ENCODE results near the gene EVA1A.

Gene EVA1A, protein sequence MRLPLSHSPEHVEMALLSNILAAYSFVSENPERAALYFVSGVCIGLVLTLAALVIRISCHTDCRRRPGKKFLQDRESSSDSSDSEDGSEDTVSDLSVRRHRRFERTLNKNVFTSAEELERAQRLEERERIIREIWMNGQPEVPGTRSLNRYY

DNA sequence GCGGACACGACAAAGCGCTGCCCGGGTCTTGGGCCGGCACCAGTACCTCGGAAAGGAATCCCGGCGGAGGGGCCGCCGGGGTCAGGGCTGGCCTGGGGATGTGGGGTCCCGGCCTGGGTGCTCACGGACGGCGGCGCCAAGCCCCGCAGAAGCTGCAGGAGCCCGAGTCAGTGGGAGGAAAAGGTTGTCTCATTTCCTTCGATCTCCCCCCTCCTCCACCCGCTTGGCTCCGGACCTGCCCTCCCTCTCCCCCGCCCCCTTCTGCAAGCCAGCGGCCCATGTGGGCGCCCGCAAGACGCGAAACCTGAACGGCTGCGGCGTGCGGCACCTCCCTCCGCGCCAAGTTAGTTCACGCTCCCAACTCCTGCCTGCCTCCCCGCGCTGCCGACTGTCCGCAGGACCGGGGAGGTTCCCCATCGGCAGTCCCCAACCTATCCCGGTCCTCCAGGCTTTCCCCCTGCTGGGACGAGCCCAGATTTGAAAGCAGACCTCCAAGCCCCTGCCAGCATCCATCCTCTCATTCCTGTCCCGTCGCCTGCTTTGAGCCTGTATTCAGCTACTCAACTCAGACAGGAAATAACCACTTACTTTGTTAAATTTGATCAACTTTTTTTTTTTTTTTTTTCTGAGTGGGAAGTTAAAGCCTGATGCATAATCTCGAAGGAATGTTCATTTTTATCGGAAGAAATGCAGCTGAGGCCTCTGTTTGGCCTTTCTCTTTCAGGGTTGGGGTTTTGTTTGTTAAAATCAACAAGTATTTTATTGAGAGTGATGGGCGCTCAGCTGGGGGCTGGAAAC, at the start of gene EVA1A:
EVA1A (minus strand) TSS at position 172 of the 798 bp plus-strand sequence. CDS start 42,799 bp downstream, outside the sequence.
- DNase-seq = peak; percentile 9 to 53

DNA sequence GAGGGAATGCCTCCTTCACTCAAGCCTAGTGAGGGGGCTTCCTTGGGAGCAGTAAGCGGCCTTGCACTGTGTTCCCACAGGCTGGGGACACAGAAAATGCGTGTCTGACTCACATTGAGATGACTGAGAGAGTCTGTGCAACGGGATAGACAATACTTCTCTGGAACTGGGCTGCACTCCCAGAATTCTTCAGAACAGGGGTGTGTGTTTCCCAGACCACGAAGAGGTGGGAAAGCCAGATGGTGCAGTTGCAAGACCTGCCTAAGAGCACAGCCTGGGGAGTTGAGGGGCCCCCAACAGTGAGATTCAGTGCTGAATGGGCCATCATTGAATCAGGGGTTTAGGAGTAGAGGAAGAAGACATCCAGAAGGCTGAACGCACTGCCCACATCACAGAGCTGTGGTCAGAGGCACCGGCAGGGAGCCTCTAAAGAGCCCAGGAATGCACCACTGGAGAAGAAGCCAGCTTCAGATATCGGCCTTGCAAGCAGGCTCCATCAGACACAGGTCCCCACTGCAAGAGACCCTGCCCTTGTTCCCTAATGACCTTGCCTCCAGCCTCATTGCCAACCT, 49.3 kb upstream of the EVA1A start:
- no peak for DNase-seq

DNA sequence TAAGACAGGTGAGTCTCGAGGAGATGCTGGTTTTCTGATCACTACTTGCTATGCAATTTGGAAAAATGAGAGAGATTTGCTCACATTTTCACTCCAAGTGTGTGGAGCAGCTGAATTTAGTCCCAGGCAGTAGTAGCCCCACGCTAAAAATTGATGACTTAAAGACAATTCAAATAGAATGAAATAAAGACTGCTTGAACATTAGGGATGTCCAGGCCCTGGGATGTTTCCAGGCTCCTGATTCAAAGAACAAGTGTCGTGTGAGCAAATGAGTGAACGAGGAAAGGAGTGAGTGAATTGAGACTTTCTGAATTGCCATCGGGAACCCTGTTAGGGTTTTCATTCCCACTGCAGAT, 48.6 kb upstream of the EVA1A start:
- DNase-seq = no peak

DNA sequence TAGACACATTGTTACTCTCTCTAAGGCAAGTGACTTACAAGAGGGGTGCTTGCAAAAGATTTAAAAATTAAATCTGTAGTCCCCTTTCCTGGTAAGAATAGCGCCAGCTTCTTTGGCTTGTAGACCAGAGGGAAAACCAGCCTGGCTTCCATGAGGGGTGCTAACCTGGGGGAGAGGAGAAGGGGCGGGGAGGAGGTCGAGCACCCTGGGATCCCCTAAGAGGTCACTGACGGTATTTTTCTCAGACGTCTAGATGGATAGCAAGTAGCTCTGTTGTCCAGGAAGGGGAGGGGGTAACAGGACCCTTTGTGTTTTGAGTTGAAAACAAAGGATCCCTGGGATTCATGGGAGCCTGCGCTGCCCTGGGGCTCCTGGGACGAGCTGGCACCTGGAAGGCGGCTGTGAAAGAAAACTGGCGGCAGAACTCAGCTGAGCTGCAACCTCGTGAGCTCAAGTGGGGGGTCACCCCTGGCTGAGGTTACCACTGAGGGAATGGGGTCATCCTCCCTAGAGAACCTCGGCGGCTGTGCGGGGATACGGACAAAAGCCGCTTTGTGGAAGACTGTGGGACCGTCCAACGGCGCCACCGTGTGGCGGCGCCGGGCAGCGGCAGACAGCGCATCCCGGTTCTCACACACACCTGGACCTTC, 48.1 kb upstream of the EVA1A start:
- DNase-seq = peak in 1 of 2 experiments; percentile 68

DNA sequence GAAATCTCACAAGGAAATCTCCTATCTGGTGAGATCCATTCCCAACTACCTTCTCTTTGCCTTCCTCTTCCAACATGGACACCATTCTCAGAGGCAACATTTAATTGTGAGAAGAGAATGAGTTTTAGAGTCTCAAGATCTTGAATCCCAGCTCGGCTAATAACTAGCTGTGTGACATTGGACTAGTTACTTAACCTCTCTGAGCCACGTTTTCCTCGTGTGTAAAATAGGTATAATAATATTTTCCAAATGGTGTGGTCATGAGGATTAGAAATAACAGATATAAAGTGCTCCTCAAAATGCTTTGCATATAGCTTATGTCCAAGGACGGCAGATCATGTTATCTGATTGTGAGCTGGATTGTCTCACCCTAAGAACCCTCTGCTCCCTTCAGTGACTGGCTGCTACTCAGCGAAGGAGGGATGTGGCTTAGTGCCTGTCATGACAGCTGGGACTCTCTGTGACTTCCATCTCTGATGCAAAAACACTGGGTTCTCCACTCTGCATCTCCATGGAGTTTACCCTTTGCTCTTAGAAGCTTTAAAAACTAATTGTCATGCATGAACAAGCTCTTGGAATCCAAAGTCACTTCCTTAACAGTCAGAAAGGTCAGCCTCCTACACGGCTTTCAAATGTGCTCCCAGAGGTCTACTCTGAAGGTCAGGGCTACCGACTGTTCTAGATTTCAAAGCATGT, 47.4 kb upstream of the EVA1A start:
- peak in 1 of 2 experiments; percentile 28 for DNase-seq

DNA sequence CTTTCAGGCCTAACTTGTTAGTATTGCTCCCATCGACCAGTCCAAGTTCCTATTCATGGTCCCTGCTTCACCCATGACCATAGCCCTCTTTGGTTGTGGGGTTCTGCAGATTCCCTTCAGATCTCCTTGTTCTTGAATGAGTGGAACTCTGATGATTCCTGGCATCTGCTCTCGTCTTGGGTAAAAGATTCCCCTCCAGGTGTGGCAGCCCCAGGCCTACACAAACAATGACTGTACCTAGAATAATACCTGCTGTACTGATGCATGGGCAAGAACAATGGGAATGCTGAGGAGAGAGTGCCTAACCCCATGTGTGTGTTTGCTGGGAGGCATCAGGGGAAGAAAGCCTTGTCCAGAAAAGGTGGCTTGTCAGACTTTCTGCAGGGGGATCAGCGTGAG, 46.7 kb upstream of the EVA1A start:
- no peak for DNase-seq

DNA sequence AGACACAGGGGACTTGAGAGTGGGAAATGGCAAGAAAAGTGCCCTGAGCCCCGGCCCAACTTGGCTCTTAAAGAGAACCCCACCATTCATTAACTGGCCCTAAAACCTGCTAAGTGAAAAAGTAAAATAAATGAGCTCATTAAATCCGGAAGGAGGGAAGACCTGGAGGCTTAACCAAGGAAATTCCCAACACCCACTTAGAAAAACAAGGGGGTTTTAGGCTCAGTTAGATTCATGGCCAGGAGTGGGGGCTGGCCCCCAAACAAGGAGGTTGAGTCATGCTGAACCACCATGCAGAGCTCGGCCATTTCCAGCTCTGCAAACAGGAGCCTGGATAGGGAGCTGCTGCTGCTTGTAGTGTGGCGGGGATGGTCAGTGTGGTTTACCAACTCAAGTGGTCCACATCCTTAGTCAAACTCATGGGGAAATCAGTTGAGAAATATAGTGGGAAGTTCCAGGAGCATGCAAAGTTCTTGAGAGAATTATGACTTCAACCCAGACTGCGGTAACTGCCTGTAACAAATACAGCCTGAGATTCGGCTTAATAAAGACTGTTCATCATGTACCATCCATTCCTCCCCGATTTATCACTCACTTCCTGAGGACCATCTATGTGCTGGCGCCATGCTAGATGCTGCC, 46.1 kb upstream of the EVA1A start:
- DNase-seq = no peak

DNA sequence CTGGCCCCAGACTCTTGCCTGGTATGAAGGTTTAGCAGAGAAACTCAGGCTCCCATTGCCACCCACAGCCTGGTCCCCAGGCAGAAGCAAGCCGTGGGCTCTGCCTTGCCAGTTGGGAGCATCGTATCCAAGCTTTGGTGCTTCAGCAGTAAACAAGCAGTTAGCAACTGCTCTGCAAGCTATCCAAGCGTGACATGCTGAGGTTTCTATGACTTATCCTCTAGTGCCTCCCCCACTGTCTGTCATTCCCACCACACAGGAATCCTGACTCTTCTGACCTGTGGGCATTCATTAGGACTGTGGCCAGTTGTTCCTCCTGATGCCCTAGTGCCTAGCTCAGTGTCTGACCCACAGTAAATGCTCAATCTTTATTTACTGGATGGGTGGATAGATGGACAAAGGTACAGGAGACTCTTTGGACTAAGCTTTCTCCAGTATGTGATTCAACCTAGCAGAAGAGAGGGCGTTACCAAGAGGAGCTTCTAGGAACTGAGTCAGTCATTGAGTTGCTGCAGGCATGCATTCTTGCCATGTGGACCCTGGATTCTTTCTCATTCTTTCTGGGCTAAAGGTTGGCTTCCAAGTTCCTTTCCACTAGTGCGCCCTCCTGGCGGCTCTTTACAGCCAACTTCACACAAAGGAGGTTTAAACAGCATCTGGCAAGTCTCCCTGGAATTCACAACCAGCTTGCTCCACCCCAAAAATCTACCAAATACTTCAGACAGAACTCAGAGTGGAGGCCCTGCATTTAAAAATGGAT, 45.2 kb upstream of the EVA1A start:
- peak; percentile 47 to 89 for DNase-seq

DNA sequence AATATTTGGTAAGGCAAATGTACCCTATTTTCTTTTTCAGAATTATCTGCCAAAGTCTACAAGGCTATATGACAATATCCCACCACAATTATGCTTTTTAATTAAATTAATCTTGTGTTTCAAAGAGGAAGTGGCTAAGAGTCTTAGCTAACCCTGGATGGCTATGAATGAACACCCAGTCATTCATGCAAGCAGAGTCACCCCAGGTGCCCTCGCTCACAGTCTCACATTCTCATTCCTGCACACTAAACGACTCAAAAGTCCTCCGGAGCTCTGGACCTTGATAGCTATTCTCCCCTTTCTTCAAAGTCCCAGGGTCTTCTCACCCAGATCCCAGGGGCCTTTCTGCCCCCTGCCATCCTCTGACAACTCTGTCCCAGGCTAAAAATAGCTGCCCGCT, 43.7 kb upstream of the EVA1A start:
- DNase-seq = no peak

DNA sequence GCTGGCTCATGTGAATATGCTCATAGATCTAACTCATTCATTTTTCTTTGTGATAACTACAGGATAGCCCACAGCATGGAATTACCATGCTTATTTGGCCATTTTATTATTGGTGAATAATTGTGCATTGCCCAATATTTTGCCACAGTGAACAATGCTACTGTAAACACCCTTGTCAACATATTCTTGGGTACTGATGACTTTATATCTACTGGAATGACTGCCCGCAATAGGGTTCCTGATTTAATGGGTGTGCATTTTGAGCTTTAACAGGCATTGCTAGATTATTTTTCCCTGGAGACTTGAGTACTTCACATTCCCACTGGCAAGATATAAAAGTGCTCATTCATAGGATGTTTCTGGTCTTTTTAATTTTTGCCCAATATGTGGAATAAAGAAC, 42.7 kb upstream of the EVA1A start:
- DNase-seq = no peak

DNA sequence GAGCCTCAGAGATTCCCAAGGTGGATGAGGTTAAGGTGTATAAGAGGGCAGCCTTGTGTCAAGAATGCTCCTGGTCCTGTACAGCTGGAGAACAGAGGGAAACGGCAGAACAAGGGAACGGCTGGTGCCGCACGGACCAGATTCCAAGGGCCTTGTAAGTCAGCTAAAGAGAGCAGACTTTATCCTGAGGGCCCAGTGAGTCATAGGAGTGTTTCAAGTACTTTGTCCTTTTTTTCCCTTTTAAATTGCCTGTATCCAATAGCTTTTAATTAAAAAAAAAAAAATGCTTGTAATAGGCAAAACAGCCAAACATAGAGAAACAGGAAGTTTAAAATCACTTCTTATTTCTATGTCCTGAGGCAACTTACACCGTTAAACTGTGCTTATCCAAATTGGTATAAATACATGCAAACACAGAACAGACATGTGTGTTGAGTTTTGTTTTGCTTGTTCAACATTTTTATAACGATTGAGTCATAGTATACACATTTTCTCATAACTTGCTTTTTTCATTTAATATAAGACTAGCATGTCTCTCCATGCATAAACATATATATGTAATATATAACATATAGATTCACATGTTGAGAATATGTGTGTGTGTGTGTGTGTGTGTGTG, 42.1 kb upstream of the EVA1A start:
- no peak for DNase-seq

DNA sequence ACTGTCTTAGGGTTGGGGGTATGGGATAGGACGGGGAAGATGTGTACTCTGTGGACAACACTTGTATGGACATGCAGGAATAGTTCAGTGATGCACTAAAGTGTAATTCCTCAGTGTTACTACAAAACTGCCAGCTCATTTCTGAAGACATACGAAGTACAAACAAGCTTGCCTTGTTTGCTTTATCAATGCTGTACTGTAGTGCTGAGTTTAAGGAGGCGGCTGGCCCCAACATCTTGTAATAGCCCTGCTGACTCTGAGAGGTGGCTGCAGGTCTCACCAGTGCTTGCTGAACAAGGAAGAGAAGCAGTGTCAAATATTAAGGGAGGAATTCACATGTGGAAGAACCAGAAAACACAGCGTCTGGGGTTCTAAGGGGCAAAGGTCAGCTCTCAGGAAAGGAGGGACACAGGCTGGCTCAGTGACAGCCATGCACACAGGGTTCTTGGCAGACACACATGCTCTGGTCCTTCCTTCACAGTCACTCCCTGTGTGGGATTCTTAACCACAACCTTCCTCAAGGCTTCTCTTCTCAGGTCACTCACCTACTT, 39.8 kb upstream of the EVA1A start:
- no peak for DNase-seq

DNA sequence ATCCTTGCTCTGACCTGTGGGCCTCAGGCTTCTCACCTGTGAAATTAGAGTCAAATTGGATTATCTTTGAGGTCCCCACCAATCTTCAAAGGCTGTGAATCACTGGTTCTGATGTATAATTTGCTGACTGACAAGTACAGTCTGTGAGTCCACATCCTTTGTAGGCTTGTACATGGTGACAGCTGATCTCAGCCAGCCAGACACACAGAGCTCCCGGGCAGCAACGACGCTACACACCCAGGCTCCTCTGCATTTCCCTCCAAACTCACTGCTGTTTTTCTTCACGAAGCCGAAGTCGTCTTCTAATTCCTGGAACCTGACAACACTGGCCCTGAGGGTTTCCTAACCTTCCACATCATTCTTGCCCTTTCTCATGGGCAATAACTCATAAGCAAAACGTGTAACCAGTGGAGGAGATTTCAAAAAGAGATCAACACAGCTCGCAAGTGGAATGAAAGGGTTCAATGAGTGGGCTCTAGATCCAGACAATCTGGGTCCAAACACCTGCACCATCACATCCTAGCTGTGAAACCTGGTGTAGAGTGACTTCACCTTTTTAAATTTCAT, 37.9 kb upstream of the EVA1A start:
- no peak for DNase-seq

DNA sequence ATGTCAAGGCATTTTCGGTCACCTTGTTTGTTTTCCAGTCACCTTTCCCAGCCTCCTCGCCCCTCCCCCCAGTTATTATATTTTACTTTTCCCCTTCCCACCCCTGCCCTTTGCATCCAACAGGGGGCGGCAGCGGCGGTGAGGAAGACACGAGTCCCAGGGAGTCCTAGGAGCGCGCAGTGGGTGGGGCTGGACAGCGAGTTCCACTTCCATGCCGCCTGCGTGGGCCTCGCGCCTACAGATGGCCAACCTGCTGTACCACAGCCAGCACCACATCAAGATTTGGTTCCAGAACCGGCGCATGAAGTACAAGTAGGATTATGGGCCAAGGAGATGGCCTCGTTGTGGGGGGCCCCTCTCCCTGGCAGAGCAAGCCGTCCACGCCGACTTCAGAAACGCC, 37.2 kb upstream of the EVA1A start:
- DNase-seq = no peak

DNA sequence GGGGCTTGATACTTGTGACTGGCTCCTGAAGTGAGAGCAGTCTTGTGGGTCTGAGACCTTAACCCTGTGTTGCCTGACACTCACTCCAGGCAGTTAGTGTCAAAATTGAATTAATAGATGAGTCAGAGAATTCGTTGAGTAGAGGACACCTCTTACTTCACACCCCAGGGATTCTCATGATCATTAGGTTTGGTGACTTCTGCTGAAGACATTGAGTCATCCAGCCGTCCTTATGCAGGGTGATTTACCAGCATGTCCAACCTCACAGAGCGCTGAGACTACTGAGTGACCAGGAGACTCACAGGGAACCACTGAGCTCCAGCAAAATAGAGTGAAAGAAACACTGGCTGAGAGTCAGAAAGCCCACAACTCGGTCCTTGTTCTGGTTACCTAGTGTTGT, 36.0 kb upstream of the EVA1A start:
- DNase-seq = no peak

DNA sequence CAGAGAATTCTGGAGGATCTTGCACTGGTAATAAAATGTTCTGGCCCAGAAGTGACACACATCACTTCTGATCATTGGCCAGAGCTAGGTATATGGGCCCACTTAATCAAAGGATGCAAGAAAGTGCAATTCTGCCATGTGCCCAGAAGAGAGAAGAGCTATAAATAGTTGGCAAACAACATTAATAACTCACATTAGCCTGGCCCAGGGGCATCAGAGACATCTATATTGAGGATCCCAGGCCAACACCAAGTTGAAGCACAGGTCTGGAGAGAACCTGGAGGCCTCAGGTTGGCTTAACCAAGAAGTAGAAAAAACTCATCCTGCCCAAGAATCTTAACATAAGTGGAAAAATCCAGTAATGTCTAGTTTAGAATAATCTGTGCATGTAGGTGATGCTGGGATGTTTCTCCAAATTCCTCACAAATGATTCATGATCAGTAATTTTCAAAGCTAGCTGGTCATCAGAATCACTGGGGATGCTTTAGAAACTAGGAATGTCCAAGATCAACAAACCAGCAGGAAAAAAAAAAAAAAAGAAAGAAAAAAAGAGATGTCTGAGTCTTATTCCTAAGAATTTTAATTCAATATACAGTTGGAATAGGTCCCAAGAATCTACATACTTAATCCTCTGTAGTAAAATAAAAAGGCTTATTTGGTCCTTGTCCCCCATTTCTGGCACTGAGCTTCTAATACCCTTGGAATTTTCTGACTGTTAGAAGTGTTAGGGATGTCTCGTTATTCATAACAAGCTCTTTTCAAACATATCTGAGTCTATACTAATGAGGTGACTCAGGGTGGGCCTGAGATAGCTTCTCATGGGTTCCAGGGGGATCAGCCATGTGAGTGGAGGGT, 35.0 kb upstream of the EVA1A start:
- no peak for DNase-seq

DNA sequence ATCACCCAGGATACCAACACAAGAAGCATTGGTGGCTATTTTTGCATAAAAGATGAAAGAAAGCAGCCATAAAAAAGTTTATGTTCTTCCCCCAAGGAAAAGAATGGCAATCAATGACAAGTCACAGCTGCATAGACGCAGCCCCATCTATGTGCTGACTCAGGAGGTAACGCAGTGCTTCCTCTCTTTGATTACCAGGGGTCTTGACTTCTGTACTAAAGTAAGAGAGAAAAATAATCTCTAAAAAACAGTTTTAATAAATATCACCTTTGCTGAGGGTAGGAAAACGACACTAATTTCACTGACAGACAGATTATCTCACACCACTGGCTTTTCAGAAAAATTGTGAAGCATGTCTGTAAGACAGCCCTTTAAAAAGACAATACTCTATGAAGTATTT, 33.9 kb upstream of the EVA1A start:
- no peak for DNase-seq

DNA sequence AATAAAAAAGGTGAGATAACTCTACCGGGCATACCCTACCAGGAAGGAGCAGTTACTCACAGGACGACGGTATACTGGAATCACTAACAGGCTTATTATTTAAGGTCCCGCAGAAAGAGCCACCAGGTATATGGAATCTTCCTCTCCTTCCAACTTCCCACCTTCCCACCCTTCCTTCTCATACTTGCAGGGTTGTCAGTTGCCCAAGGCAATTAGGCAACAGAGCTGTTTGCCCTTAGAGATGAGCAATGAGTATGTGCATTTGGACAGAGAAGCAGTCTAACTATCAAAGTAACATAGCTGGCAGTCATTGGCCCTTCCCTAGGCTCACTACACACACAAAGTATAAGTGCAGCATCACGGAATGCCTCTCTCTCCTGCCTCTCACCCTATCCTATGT, 32.1 kb upstream of the EVA1A start:
- DNase-seq = no peak

DNA sequence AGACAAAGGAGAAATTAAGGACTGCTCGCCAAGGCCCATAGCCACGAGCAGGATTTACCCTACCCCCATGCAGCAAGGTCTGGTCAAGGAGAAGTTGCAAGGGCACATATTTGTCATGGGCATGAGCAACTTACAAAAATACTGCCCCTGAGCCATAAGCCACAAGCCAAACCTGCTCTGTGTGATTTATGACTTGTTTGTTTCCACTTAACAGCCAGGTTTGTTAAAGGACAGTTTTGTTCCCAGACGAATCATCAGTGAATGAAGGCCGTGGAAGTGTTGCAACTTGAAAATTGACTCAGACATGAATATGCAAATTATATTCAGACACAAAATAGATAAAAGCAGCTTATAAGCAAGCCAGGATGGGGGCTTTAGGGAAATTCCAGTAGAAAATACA, 31.3 kb upstream of the EVA1A start:
- peak in 1 of 2 experiments; percentile 11 for DNase-seq

Data from NCI-H446 (cell line).